Midbrain (tissue), 1 donor: ENCODE measurements around the gene DRC1.

Experiments used
- DNase-seq: peaks from one replicate; lab custom pipeline; 2025; lab: John Stamatoyannopoulos, UW

The DRC1 gene

DNA sequence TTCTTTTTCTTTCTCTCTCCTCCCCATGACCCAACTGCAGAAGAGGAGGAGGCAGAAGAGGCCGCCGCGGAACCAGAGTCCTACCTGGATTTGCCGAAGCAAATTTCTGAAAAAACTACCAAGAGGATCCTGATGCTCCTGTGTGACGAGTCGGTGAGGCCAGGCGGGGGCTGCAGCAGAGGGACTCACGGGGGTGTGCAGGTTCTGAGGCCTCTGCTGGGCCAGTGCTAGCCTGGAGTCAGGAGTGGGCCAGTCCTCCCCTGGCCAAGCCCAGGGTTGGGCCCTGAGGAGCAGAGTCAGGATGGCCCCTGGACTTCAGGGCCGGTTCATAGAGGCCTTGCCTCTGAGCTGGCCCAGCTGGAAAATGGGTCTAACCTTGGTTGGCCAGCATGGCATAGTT is 46.9 kb downstream of the DRC1 start:
- no peak for DNase-seq

DNA sequence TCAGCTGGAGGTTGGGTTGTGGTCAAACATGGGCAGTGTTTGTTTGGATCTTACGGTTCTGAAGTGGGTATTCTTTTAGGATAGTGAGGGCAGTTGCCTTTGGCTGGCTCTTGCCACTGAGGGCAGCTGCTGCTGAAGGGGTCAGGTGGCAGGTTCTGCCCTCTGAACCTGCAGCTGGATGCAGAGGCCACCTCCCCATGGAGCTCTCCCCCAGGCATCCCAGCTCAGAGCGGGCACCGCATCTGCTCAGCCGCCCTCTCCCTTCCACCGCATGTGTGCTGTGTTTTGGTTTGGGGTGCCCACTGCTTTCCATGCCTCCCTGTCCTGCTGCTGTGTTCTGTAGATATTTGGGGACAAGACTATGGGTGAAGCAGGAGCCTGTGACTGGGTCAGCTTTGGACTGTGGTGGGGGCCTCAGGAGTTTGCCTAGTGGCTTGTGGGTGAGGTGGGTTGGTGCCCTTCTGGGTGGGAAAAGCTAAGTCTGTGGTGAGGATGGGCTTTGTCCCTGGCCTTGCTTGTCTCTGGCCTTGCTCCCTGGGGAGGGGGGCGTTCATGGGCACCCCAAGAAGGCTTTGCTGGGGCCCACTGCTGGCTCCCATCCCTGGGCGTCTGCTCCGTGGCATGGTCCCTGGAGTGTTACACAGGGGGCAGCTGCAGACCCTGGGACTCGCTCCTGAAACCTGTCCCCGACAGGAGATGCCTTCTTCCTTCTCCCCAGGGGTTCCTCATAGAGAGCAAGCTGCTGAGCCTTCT is 47.7 kb downstream of the DRC1 start:
- DNase-seq: no peak

DNA sequence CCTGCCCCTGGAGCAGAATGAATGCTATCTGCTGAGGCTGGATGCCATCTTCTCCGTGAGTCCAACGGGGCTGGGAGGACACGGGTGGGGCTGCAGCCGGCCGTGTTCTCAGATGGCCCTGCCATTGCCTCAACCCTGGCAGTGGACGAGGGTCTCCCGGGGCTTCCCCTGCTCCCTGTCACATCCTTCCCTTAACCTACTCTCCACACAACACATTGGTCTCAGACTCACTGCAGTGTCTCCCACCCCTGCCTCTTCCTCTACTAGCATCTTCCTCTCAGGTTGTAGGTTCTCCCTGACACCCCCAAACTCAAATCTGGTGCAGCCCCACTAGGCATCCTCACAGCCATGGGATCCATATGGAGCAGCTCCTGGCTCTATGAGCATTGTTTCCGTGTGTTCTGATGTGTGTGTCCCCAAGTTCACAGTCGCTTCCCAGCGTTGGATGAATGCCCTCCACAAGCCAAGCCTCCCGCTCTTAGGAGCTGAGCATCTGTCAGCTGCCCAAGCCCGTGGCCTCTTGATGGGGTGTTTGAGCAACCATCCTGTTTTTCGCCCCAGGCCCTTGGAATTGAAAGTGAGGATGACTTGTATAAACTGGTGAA is 48.4 kb downstream of the DRC1 start:
- no peak for DNase-seq

DNA sequence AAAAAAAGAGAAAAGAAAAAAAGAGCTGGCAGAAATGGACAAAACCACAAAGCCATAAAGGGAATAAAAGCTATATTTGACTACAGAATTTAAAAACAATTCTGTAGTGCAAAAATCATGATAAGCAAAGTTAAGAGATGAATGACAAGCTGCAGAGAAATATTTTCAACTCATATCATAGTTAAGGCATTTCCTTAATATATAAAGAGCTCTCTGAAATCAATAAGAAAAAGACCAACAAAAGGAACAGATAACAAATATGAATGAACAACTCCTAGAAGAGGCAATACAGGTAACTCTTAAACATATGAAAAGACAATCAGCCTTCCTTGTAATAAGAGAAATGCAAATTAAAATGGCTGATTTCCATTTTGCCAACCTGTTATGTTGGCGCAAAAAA is 50.0 kb downstream of the DRC1 start:
- DNase-seq: no peak

DNA sequence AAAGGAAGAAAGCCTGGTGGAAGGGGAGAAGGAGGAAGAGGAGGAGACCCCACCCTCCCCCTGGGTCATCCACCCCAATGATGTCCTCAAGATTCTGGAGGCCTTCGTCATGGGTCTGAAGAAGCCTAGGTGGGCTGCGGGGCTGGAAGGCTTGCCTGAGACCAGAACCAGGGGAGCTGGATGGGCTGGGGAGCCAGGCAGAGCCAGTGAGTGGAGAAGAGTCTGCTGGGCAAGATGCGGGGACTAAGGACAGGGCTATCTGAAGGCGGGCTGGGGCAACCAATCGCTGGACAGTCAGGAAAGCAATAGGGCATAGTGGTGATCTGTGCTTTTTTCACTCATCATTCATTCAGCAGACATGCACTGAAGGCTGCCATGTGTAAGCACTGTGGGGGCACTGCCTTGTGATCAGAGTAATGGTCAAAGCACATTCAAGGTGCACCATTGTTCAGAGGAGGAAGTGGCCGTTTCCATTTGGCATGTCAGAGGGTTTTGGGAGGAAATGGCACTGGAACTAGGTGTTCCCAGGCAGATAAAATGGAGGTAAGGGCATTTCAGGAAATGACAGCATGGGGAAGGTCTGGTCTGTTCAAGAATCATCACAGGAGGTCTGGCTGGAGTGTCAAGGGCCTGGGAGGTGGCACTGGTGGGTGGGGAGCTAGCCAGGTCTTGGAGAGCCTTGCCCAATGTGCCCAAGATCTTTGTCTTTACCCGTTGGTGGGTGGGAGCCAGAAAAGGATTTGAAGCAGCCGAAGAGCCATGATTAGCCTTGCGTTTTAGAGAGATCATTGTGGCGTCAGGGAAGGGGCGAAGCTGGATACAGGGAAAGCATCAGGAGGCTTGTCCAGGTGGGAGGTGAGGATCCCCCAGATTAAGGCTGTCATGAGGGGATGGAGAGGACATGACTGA is 52.0 kb downstream of the DRC1 start:
- DNase-seq: no peak

DNA sequence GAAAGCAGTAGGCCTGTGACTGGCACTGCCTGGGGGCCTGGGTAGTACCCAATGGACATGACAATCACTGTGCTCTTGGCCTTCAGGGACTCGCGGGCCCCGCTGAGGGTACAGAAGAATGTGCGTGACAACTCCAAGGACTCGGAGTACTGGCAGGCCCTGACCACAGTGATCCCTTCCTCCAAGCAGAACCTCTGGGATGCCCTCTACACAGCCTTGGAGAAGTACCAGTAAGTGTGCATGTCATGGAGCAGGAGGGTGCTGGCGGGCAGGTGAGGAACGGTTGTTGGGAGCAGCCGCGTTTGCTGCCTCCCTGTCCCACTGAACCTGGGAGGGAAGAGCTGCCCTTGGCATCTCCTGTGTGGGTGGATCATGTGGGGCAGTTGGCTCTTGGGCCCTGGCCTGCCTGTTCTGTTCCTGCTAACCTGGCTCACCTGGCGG is 52.9 kb downstream of the DRC1 start:
- no peak for DNase-seq

DNA sequence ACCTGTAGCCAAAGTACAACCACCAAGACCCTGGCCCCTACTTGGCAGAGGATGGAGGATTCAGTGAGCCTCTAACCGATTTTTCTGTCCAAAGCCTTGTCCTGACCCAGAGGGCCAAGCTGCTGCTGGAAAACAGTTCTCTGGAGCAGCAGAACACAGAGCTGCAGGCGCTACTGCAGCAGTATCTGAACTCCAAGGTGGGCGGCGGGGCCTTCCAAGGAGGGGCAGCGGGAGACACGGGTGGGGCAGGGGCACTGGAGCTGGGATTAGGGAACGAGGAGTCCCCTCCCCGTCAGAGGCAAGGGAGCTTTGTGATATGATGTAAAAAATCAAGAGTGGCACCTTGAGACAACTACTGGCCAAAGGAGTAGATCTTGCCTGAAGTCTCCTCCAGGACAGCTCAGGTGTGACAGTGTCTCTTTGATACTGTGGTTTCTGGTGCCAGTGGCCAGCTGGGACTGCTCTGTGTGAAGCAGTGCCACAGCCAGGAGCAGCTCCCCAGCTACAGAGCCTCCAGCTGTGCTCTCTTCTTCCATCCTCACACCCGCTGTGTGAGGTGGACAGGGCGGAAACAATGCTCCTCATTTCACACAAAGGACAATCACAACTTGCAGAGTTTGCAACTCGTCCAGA is 53.4 kb downstream of the DRC1 start:
- DNase-seq: no peak

DNA sequence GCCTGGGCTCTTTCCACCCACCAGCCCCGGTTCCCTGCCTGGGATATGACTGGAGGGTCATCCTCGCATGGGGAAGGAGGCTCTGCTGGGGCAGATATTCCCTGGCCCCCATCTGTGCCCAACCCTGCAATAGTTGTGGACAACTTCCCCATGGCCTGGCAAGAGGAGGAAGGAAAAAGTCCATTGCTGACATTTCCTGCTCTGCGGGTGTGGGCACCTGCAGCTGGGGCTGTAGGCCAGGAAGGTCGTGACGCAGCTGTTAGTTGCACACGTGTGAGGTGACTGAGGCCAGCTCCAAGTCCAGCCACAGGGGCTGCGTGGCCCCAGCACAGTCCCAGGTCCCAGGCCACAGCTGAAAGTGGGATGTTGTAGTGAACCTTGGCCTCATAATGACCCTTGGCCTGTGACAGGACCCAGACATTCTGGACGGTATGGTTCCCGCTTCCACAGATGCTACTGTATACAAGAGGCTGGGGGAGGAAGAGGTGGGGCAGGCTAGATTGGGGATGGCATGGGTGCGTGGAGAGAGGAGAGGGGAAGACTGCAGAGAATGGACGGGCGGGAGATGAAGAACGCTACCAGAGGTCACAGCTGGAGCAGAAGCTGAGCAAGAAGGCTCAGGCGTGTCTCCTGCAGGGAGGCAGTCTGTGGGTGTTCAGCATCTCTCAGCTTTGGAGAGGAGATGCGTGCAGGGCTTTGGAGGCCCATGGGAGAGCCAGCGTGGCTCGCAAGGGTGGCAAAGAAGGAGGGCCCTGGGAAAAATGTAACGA is 54.1 kb downstream of the DRC1 start:
- no peak for DNase-seq

DNA sequence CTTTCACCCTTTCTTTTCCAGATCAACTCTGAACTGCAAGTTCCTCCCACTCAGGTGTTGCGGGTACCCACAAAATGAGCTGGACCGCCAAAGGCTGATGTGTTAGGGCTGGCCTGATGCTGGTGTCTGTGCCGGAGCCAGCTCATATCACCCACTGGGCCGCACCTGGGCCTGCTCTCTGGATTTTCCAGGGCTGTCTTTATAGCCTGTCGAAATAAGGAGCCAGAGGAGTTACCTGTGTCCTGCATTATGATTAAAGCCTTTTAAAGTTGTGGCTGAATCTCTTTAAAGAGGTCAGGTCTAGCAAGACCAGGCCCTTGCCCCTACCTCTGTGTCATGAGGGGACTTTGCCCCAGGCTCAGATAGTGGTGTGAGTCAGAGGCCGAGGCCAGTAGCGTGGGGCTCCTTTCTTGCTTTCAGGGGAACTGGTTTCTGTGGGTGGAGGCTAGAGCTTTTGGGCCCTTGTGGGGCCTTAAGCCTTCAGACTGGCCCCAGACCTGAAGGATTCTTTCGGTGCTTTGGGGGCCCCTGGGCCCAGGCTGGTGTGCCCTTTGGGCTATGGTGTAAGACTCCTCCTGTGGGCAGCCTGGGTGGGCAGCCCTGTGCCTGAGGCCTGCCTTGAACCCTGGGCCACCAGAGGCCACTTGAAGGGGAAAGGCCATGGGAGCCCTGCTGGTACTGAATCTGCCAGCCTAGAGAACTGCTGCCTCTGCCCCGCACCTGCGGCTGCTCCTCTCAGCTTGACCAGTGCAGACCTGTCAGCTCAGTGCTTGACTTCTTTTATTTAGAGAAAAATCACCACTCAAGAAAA is 54.9 kb downstream of the DRC1 start:
- no peak for DNase-seq

DNA sequence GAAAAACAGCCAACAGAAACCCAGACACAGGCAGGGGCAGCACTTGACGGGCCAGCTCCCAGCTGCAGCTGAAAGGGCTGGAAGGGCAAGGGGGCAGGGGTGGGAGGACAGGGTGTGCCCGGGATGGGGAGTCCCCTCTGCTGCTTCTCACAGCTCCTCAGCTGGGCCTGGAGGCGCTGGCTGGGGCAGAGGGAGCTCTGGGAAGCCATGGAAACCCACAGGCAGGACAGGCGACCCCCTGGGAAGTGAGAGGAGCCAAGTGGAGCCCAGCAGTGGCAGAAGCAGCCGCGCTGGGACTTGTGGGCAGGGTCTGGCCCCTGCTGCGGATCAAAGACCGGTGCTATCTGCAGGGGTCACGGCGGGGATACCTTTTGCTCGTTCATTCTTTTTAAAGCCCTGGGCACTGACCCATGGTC is 55.5 kb downstream of the DRC1 start:
- no peak for DNase-seq

DNA sequence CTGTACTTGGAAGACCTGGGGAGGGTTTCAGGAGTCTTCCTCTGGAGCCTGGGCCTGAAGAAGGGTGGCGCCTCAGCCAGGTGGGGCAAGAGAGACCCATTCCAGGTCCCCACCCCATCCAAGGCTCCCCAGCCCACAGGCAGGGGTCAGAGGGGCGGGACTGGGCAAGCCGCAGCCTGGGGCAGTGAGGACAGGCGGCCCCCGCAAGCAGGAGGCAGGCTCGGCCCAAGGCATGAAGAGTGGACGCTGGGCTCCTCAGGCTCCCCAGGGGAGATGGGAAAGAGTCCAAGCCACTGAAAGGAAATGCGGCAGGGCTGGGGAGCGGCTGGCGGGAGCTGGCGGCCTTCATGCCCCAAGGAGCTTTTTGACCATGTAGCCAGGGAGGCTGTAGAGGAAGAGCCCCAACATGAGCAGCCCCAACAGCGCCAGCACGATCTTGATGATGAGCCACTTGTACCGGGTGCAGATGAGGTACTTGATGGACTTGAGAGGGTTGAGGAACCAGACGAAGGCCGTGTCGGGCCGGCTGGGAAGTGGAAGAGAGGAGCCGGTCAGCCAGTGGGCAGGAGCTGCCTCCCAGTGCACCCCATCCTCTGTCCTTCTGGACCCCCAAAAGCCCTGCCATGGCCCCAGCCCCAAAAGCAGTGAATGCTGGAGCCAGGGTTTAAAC is 56.1 kb downstream of the DRC1 start:
- no peak for DNase-seq

DNA sequence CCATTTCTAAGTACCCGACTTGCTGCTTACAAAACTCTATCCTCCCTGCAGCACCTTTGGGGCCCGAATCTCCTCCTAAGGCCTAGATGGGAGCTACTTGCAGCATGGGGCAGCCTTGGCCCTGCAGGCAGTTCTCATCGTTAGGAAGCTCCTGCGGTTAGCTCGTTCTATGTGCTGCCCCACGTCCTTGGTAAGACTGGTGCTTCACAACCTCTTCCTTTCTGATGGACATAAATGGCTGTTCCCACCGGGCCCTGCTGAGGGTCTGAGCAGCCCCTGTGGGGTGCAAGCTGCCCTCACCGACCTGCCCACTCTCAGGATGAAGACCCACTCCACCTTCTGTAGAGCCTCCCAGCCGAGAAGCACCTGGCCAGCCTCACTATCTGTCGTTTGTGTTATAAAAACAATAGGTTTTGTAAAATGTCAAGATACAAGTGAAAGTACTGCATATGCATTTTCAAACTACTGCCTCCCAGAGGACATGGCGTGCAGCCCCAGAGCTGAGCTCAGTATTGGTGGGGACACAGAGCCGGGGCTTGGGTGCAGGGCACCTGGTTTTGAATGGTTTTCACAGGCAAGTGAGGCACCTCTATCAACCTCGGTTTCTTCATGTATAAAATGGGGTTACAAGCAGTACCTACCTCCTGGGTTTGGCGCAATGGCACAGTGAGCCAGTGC is 56.8 kb downstream of the DRC1 start:
- DNase-seq: no peak

DNA sequence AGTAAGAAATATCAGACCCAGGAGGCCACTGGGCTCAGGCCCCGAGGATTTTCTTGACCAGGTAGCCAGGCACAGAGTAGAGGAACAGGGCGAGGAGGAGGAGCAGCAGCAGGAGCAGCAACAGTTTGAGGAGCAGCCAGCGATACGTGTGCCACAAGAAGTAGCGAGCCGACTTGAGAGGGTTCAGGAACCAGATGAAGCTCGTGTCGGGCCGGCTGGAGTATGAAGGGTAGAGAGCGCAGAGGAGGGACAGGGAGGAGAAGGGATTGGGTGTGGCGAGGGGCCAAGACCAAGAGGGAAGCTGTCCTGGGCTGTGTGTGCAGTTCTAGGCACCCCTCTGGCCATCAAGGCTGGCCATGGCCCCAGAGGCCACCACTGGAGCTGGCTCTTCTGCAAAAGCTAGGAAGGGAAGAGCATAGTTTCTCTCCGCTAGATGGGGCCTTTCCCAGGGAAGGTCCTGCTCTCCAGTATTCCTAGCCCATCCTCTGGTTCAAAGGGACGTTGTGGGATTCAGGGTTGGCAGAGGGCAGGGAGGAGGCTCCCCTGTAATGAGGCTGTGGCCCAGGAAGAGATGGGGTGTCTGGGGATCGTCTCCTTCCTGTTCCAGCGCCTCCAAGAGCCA is 58.4 kb downstream of the DRC1 start:
- DNase-seq: no peak

DNA sequence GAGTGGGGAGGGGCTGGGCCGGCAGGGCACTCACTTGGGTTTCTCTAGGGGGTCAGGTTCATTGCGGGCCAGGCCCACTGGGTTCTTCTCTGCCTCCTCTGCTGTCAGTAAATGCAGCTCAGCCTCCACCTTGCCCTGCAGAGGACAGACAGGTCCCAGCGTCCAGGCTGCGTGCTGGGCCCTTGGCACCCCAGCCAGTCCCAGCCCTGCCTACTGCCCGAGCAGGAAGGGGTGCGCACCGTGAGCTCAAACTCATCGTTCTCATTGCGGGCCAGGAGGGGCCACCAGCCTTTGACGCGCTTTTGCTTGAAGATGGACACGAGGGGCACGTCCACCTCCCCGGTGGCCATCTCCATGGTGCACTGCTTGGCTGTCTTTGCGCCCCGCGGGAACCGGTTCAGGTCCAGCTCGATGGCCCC is 58.9 kb downstream of the DRC1 start:
- no peak for DNase-seq

DNA sequence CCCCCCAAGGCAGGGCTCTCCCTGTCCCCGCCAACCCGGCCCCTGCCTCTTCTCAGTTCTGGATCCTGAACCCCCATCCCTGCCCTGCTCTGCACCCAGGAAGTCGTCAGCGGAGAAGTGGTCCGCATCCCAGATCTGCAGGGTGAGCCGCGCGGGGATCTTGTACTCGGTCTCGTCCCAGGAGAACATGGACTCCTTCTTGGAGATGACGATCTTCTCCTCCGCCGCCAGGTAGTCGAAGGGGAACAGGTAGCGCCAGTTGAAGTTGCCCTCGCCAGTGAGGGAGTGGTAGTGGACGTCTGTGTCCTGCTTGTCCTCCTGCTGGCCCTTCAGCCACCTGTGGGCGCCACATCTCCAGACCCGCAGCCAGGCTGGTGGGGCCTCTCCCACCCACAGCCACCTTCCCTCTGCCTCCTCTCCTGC is 59.9 kb downstream of the DRC1 start:
- no peak for DNase-seq

DNA sequence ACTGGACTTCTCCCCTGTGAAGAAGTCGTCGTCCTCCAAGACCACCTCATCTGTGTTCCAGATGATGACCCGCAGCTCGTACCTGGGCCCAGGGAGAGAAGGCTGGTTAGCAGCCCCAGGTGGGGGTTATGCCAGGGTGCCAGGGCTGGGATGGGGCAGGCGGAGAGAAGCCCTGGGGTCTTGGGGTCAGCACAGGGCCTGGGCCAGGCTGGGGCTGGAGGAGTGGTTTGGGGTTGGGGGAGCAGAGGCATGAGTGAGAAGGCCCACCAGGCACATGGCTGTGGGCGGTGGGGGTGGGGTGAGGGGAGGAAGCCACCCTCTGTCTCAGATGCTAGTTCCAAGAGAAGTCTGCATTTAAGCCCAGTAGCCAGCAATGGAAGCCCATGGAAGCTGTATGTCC is 60.4 kb downstream of the DRC1 start:
- DNase-seq: no peak

DNA sequence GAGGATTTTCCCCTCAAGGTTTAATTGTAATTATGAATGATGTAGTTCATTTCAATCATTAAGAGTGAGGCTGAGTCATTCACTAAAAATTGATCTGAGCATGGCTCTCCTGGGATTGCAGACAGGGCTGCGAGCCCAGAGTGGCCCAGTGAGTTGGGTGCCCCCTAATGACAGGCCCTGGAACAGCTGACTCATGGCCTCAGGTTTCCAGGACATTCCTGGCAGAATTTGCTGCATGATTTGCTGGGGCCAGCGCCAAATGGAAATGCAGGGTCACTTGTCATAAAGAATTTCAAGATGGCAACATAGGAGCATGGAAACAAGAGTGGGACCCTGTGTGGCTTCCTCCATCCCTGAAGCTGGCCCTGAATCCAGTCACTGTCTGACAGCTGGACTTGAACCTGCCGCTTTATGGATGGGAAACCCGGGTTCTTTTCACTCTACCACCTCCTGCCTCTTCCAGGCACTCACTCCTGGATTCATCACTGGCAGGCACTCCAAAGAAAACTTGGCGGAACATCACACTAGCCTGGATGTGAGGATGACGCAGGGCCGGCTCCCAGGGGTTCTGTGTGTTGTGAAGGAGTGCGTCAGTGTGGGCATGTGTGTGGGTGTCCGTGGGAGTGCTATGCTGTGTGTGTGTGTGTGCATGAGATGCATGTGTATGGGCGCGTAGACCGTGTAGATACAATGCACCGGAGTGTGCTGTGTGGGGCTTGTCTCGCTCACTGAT is 61.0 kb downstream of the DRC1 start:
- no peak for DNase-seq
